Lower lobe of right lung (tissue), 2 donors: ENCODE data around the gene HSPB6. TPM values are rescaled to one million over a fixed set of nuclear protein-coding genes. Genes with fewer than 3 reads are reported as not detected.

Experiments used
- ATAC-seq, 2 donors: fragments of 200-7000 bp; cut with Tn5 transposase; one replicate each; pipeline ENCODE4 v1.9.1; 2020 to 2022; ENCODE audit warnings: mild to moderate bottlenecking in 2 of 2, moderate library complexity in 2 of 2
- DNase-seq: peaks from one replicate; pipeline ENCODE4 v3.0.0-alpha.2; 2020
- H3K27ac ChIP-seq: fragments of 200-600 bp; one replicate; pipeline ENCODE4 v1.8.0; 2022
- H3K27me3 ChIP-seq: fragments of 200-600 bp; one replicate; pipeline ENCODE4 v1.8.0; 2022; ENCODE audit warnings: low read depth
- H3K36me3 ChIP-seq: fragments of 200-600 bp; one replicate; pipeline ENCODE4 v1.8.0; 2022; ENCODE audit warnings: mild to moderate bottlenecking
- H3K4me1 ChIP-seq: fragments of 200-600 bp; one replicate; pipeline ENCODE4 v1.8.0; 2022
- H3K4me3 ChIP-seq: fragments of 200-600 bp; one replicate; pipeline ENCODE4 v1.8.0; 2022; ENCODE audit warnings: mild to moderate bottlenecking
- H3K9me3 ChIP-seq: fragments of 200-600 bp; one replicate; pipeline ENCODE4 v1.8.0; 2022
- intact Hi-C: fragments of 100-400 bp; cut with DNase I; formaldehyde crosslinking; loops from one replicate; pipeline ENCODE4 v1.11.0; 2022
- total RNA-seq: library from RNA; stranded (reverse); fragmentation: NEBNext Ultra II Directional; extraction: Animal tissue kit (Norgen Biotek cat#: 25700); gene quantifications from one replicate; pipeline ENCODE4 v1.2.1, GENCODE V29; 2021
- TF ChIP-seq, protein P1 (sequence below): fragments of 200-600 bp; IDR thresholded peaks from one replicate; pipeline ENCODE4 v1.8.0; 2022; ENCODE audit warnings: antibody characterized with exemption, mild to moderate bottlenecking
- donor health status: DM: no; HTN: yes; CAD: no; lungs with severe emphysema.

Gene HSPB6
- total RNA-seq, 1 donor from 2014 or later: 29.4 TPM

GRCh38 chr19:35715981-35716800 lies 40.6 kb downstream of the HSPB6 start:
- ATAC-seq (peak; percentile 33 to 61), DNase-seq (peak; percentile 77)
- Histone ChIP-seq H3K27ac (peak overlapping the region; percentile 84), H3K4me3 (peak overlapping the region; percentile 87), H3K9me3 (no peaks in the 10 kb centered on the region), H3K36me3 (peaks cover 10% of the 10 kb centered on the region), H3K27me3 (no peaks in the 10 kb centered on the region), H3K4me1 (peaks cover 26% of the 10 kb centered on the region)
- TF ChIP-seq, protein P1, sequence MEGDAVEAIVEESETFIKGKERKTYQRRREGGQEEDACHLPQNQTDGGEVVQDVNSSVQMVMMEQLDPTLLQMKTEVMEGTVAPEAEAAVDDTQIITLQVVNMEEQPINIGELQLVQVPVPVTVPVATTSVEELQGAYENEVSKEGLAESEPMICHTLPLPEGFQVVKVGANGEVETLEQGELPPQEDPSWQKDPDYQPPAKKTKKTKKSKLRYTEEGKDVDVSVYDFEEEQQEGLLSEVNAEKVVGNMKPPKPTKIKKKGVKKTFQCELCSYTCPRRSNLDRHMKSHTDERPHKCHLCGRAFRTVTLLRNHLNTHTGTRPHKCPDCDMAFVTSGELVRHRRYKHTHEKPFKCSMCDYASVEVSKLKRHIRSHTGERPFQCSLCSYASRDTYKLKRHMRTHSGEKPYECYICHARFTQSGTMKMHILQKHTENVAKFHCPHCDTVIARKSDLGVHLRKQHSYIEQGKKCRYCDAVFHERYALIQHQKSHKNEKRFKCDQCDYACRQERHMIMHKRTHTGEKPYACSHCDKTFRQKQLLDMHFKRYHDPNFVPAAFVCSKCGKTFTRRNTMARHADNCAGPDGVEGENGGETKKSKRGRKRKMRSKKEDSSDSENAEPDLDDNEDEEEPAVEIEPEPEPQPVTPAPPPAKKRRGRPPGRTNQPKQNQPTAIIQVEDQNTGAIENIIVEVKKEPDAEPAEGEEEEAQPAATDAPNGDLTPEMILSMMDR: no peak
- intact Hi-C loops: no loop called here

GRCh38 chr19:35715355-35715809 lies 41.4 kb downstream of the HSPB6 start:
- no peak for DNase-seq

DNA sequence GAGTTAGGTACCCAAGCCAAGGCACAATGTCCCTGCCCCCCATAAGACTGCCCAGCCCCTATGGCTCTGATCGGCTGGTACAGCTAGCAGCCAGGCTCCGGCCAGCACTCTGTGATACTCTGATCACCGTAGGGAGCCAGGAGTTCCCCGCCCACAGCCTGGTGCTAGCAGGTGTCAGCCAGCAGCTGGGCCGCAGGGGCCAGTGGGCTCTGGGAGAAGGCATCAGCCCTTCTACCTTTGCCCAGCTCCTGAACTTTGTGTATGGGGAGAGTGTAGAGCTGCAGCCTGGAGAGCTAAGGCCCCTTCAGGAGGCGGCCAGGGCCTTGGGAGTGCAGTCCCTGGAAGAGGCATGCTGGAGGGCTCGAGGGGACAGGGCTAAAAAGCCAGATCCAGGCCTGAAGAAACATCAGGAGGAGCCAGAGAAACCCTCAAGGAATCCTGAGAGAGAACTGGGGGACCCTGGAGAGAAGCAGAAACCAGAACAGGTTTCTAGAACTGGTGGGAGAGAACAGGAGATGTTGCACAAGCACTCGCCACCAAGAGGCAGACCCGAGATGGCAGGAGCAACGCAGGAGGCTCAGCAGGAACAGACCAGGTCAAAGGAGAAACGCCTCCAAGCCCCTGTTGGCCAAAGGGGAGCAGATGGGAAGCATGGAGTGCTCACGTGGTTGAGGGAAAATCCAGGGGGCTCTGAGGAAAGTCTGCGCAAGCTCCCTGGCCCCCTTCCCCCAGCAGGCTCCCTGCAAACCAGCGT lies 42.1 kb downstream of the HSPB6 start:
- DNase-seq: no peak
- TF ChIP-seq, protein P1: no peak
- no peaks in the 10 kb centered on the region for H3K9me3 ChIP-seq
- peaks cover 2% of the 10 kb centered on the region for H3K36me3 ChIP-seq
- H3K27me3 ChIP-seq: no peaks in the 10 kb centered on the region
- ATAC-seq: no peak
- peaks cover 25% of the 10 kb centered on the region for H3K4me1 ChIP-seq
- H3K4me3 ChIP-seq: no peak overlapping the region
- peak overlapping the region; percentile 28 for H3K27ac ChIP-seq
- intact Hi-C loops: no loop called here

More at GRCh38 chr19:35715355-35715809, 41.4 kb downstream of the HSPB6 start:
- TF ChIP-seq, protein P1: no peak
- Histone ChIP-seq H3K36me3 (peaks cover 8% of the 10 kb centered on the region), H3K27me3 (no peaks in the 10 kb centered on the region), H3K4me3 (peak overlapping the region; percentile 87), H3K9me3 (no peaks in the 10 kb centered on the region), H3K27ac (peak overlapping the region; percentile 84), H3K4me1 (peaks cover 26% of the 10 kb centered on the region)
- intact Hi-C loops: no loop called here
- no peak for ATAC-seq

DNA sequence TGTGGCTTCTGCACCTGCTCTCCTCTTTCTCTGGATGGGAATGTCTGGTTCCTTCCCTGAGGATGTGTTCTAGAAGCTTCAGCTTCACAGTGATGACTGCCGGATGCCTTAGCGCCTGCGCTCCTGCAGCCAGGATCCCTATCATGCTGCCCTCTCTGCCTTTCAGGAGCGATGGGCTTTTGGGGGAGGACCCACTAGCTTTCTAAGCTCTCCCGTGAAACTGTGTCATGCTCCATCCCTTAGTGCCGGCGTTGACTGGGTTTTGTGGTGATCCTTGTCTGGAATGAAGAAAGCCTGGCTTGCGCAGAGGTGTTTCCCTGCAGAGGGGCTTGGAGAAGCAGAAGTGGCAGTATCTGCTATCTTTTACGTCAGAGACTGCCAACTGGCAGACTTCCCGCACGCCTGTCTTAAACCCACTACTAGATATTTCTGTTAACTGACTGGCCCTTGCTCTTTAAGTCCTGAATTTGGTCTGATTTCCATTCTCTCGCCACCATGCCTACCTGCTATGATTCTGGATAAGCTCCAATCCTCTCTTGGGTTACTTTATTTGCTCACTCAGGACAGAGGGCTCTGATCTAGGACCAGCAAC lies 42.8 kb downstream of the HSPB6 start:
- no peak overlapping the region for H3K4me3 ChIP-seq
- H3K27me3 ChIP-seq: no peaks in the 10 kb centered on the region
- H3K27ac ChIP-seq: no peak overlapping the region
- no peaks in the 10 kb centered on the region for H3K9me3 ChIP-seq
- no peak for ATAC-seq
- TF ChIP-seq, protein P1: no peak
- no peaks in the 10 kb centered on the region for H3K36me3 ChIP-seq
- intact Hi-C loops: no loop called here
- peaks cover 17% of the 10 kb centered on the region for H3K4me1 ChIP-seq
- DNase-seq: no peak

DNA sequence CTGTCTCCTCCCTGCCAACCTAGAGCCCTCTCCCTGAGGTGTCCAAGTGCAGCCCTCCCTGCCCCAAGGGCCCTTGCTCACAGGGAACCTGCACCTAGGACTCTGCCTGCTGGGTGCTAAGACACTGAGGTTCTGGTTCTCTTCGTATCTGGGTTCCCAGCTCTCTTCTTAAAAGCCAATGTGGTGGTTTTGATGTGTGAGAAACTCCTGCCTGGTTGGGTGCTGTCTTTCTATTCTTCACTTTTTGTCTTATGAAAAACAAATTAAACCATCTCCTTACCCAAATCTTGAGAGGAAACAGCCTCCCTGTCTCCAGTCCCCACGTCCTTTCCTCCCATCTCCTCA lies 43.4 kb downstream of the HSPB6 start:
- Histone ChIP-seq H3K27me3 (no peaks in the 10 kb centered on the region), H3K4me3 (no peak overlapping the region), H3K27ac (no peak overlapping the region), H3K4me1 (peaks cover 12% of the 10 kb centered on the region), H3K9me3 (no peaks in the 10 kb centered on the region), H3K36me3 (no peaks in the 10 kb centered on the region)
- no peak for ATAC-seq
- TF ChIP-seq, protein P1: no peak
- intact Hi-C loops: no loop called here
- no peak for DNase-seq
